ENCODE measurements around the gene TRIM24. TPM values are rescaled to one million over a fixed set of nuclear protein-coding genes. Genes with fewer than 3 reads are reported as not detected.

TRIM24 gene
- polyA plus RNA-seq, 1 of the 3 experiments (the other 2 are of a cell fraction): 5.3 TPM

DNA sequence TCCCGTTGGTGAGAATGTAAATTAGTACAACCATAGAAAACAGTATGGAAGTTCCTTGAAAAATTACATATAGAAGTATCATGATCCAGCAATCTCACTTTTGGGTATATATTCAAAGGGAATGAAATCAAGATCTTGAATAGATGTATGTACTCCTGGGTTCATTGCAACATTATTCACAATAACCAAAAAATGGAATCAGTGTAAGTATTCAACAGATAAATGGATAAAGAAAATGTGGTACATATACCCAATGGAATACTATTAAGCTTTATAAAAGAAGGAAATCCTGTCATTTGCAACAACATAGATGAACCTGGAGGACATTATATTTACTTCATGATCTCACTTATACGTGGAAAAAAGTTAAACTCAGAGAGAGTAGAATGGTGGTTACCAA is 86.8 kb downstream of the TRIM24 start:
- Histone ChIP-seq H3K4me1 (ENCODE audit: control insufficient read depth in 1 of 2, insufficient read depth in 2 of 2, low read depth in 1 of 2, low read length in 1 of 2) (no peaks in the 10 kb centered on the region; a peak in 1 of 4 replicates), H3K4me3 (ENCODE audit: low read depth in 2 of 2, low read length in 1 of 2) (no peak overlapping the region), H3K9ac (no peak overlapping the region), H3K9me2 (no peaks in the 10 kb centered on the region), H3K27me3 (ENCODE audit: insufficient read depth) (no peaks in the 10 kb centered on the region), H3K79me2 (ENCODE audit: insufficient read depth) (no peaks in the 10 kb centered on the region), H3K4me2 (no peak overlapping the region), H4K20me1 (ENCODE audit: insufficient read depth) (no peaks in the 10 kb centered on the region), H3K27ac (ENCODE audit: low read depth in 2 of 2, low read length in 1 of 2) (no peak overlapping the region), H3K36me3 (replicated peaks in 1 of 2; ENCODE audit: control insufficient read depth in 1 of 2, insufficient read depth in 2 of 2, low read length in 1 of 2) (peaks cover 37 to 44% of the 10 kb centered on the region in 2 experiments), H2AFZ (ENCODE audit: low read depth) (no peak overlapping the region), H3F3A (replicated peaks; ENCODE audit: insufficient read depth) (no peaks in the 10 kb centered on the region), H3K9me3 (no peaks in the 10 kb centered on the region)
- POLR2A ChIA-PET: no interaction called here
- CTCF ChIA-PET: no interaction called here
- no peak for DNase-seq
- TF ChIP-seq EP300 (IDR thresholded peaks at IDR 0.05; ENCODE audit: borderline replicate concordance in 1 of 2, low read depth in 1 of 2, low read length in 1 of 2): no peak
- 92% methylated on average over 2 of the region's 2 CpGs for WGBS (ENCODE audit: low lambda C conversion rate)

DNA sequence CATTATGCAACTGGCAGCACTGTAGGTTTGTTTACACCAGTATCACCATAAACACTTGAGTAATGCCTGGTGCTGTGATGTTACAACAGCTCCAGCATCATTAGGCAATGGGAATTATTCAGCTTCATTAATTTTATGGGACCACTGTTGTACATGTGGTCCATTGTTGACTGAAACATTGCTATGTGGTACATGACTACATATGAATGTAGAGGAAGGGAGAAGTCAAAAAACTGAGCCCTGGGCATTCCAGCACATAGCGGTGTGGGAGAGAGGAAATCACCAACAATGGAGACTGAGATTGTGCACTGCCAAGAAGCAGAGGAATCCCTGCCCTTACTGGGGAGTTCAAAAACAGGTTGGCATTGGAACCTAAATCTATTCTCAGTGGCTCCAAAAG is 89.0 kb downstream of the TRIM24 start:
- Histone ChIP-seq H3K9me3 (no peaks in the 10 kb centered on the region), H3F3A (replicated peaks; ENCODE audit: insufficient read depth) (no peaks in the 10 kb centered on the region), H2AFZ (ENCODE audit: low read depth) (no peak overlapping the region), H3K36me3 (replicated peaks in 1 of 2; ENCODE audit: control insufficient read depth in 1 of 2, insufficient read depth in 2 of 2, low read length in 1 of 2) (peaks cover 50 to 54% of the 10 kb centered on the region in 2 experiments), H3K9ac (no peak overlapping the region), H3K4me3 (ENCODE audit: low read depth in 2 of 2, low read length in 1 of 2) (no peak overlapping the region), H3K27ac (ENCODE audit: low read depth in 2 of 2, low read length in 1 of 2) (no peak overlapping the region), H4K20me1 (ENCODE audit: insufficient read depth) (no peaks in the 10 kb centered on the region), H3K9me2 (no peaks in the 10 kb centered on the region), H3K27me3 (ENCODE audit: insufficient read depth) (no peaks in the 10 kb centered on the region), H3K4me2 (no peak overlapping the region), H3K4me1 (ENCODE audit: control insufficient read depth in 1 of 2, insufficient read depth in 2 of 2, low read depth in 1 of 2, low read length in 1 of 2) (no peaks in the 10 kb centered on the region), H3K79me2 (ENCODE audit: insufficient read depth) (no peaks in the 10 kb centered on the region)
- POLR2A ChIA-PET: no interaction called here
- WGBS (ENCODE audit: low lambda C conversion rate): 90% methylated on average over 1 of the region's 1 CpG
- CTCF ChIA-PET: no interaction called here
- TF ChIP-seq EP300 (IDR thresholded peaks at IDR 0.05; ENCODE audit: borderline replicate concordance in 1 of 2, low read depth in 1 of 2, low read length in 1 of 2): no peak
- TF ChIP-seq, protein P1, sequence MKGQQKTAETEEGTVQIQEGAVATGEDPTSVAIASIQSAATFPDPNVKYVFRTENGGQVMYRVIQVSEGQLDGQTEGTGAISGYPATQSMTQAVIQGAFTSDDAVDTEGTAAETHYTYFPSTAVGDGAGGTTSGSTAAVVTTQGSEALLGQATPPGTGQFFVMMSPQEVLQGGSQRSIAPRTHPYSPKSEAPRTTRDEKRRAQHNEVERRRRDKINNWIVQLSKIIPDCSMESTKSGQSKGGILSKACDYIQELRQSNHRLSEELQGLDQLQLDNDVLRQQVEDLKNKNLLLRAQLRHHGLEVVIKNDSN (IDR thresholded peaks at IDR 0.05; ENCODE audit: borderline replicate concordance, low read depth): no peak
- no peak for TF ChIP-seq MXI1 (IDR thresholded peaks at IDR 0.05; ENCODE audit: low read depth, low read length)
- TF ChIP-seq RAD21 (IDR thresholded peaks at IDR 0.05; ENCODE audit: low read length): no peak
- TF ChIP-seq RXRA (IDR thresholded peaks at IDR 0.05; ENCODE audit: borderline replicate concordance, low read depth): no peak
- TF ChIP-seq, protein P2, sequence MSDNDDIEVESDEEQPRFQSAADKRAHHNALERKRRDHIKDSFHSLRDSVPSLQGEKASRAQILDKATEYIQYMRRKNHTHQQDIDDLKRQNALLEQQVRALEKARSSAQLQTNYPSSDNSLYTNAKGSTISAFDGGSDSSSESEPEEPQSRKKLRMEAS (IDR thresholded peaks at IDR 0.05; ENCODE audit: low read depth): no peak
- no peak for TF ChIP-seq RCOR1 (IDR thresholded peaks at IDR 0.05; ENCODE audit: low read length)
- no peak for DNase-seq

DNA sequence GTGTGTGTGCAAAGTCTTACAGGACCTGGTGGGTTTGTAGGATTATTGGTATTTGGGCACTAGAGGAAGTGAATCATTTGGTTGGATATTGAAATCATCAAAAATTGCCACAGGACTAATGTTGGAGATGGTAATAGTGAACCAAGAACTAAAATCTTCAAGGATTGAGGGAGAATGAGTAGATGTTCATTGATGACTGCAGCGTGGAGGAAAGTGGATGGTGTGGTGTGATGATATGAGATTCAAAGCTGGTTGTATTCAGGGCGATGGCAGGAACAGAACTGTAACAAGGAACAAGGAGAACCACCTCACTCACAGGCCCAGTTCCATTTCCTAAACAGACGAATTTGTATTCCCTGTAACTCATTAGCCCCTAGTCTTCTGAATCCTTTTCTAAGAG is 90.3 kb downstream of the TRIM24 start:
- 0 out of 2 replicates have a peak, but pooled peaks cover 7% of the 10 kb centered on the region for H3K9me3 ChIP-seq
- no peaks in the 10 kb centered on the region for H3K4me1 ChIP-seq (ENCODE audit: control insufficient read depth in 1 of 2, insufficient read depth in 2 of 2, low read depth in 1 of 2, low read length in 1 of 2)
- 95% methylated on average over 3 of the region's 3 CpGs for WGBS (ENCODE audit: low lambda C conversion rate)
- no peak overlapping the region for H3K9ac ChIP-seq
- no peaks in the 10 kb centered on the region for H3K9me2 ChIP-seq
- no peaks in the 10 kb centered on the region for H3F3A ChIP-seq (replicated peaks; ENCODE audit: insufficient read depth)
- H3K36me3 ChIP-seq (replicated peaks in 1 of 2; ENCODE audit: control insufficient read depth in 1 of 2, insufficient read depth in 2 of 2, low read length in 1 of 2): peaks cover 54 to 60% of the 10 kb centered on the region in 2 experiments
- no peak overlapping the region for H3K4me2 ChIP-seq
- H3K27me3 ChIP-seq (ENCODE audit: insufficient read depth): no peaks in the 10 kb centered on the region
- no peaks in the 10 kb centered on the region for H4K20me1 ChIP-seq (ENCODE audit: insufficient read depth)
- no peak for DNase-seq
- no peaks in the 10 kb centered on the region for H3K79me2 ChIP-seq (ENCODE audit: insufficient read depth)
- ChIA-PET POLR2A (no interaction called here), CTCF (interaction anchor here (1.8 kb wide), 1 partner anchor 188 kb away, joined by 8 read pairs; no protein-coding TSS in a partner anchor)
- TF ChIP-seq RXRA (IDR thresholded peaks at IDR 0.05; ENCODE audit: borderline replicate concordance, low read depth): no peak
- H3K4me3 ChIP-seq (ENCODE audit: low read depth in 2 of 2, low read length in 1 of 2): no peak overlapping the region
- no peak overlapping the region for H2AFZ ChIP-seq (ENCODE audit: low read depth)
- H3K27ac ChIP-seq (ENCODE audit: low read depth in 2 of 2, low read length in 1 of 2): no peak overlapping the region

Measured in SK-N-SH (cell line).